ENCODE results near the gene PPM1F. TPM values are rescaled to one million over a fixed set of nuclear protein-coding genes. Genes with fewer than 3 reads are reported as not detected.
"Not testable (repeated sequence)": the region's sequence is repeated elsewhere in the genome, so short reads cannot be mapped to it uniquely, and the experiment has no call there.

The PPM1F gene
- polyA plus RNA-seq, 1 donor from 2014 or later: 28.3 TPM

DNA sequence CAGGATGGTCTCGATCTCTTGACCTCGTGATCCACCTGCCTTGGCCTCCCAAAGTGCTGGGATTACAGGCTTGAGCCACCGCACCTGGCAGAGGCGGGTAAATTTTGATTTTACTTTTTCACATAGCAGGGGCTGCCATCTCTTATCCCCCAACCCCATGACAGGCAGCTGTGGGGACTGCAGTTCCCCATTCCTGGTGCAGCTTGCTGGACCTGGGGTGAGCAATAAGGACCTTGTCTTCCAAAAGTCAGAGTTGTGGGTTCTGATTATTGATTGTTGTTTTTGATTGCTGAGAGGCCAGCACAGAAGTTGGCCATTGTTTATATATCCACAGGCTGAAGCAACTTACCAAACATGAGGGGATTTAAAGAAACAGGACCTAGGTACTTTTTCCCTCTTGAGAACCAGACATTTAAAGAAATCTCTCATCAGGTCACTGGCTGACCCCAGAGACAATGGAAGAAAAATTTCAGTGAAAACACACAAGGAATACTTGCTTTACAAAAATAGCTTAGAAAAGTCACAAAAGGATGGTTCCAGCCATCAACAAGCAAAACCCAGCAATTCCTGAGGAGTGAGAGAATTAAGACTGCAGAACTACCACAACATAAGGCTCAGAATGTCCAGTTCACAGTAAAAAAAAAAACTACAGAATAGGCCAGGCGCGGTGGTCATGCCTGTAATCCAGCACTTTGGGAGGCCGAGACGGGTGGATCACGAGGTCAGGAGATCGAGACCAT lies 63.2 kb downstream of the PPM1F start:
- Histone ChIP-seq H3K27ac (ENCODE audit: low read length) (no peak overlapping the region), H3F3A (ENCODE audit: insufficient read depth, low read length, poor library complexity, severe bottlenecking) (no peaks in the 10 kb centered on the region), H3K36me3 (ENCODE audit: insufficient read depth, low read length) (no peaks in the 10 kb centered on the region), H3K79me2 (replicated peaks; ENCODE audit: insufficient read depth, low read length) (no peaks in the 10 kb centered on the region), H4K20me1 (ENCODE audit: insufficient read depth) (no peaks in the 10 kb centered on the region), H3K27me3 (ENCODE audit: insufficient read depth, low read depth, low read length) (no peaks in the 10 kb centered on the region), H3K9me3 (ENCODE audit: low read length) (no peaks in the 10 kb centered on the region), H3K9me2 (ENCODE audit: insufficient read depth, low read length) (no peaks in the 10 kb centered on the region), H3K9ac (ENCODE audit: low read length) (no peak overlapping the region), H3K4me2 (ENCODE audit: low read length) (no peak overlapping the region), H3K4me3 (ENCODE audit: low read length) (no peak overlapping the region), H2AFZ (ENCODE audit: low read depth, low read length) (no peak overlapping the region)
- no peak for TF ChIP-seq RAD21 (conservative IDR thresholded peaks at IDR 0.05)
- TF ChIP-seq CTCF (IDR thresholded peaks at IDR 0.05; ENCODE audit: poor library complexity, severe bottlenecking): no peak
- no peak for TF ChIP-seq MXI1 (conservative IDR thresholded peaks at IDR 0.05; ENCODE audit: poor library complexity, severe bottlenecking)
- TF ChIP-seq, protein P1, sequence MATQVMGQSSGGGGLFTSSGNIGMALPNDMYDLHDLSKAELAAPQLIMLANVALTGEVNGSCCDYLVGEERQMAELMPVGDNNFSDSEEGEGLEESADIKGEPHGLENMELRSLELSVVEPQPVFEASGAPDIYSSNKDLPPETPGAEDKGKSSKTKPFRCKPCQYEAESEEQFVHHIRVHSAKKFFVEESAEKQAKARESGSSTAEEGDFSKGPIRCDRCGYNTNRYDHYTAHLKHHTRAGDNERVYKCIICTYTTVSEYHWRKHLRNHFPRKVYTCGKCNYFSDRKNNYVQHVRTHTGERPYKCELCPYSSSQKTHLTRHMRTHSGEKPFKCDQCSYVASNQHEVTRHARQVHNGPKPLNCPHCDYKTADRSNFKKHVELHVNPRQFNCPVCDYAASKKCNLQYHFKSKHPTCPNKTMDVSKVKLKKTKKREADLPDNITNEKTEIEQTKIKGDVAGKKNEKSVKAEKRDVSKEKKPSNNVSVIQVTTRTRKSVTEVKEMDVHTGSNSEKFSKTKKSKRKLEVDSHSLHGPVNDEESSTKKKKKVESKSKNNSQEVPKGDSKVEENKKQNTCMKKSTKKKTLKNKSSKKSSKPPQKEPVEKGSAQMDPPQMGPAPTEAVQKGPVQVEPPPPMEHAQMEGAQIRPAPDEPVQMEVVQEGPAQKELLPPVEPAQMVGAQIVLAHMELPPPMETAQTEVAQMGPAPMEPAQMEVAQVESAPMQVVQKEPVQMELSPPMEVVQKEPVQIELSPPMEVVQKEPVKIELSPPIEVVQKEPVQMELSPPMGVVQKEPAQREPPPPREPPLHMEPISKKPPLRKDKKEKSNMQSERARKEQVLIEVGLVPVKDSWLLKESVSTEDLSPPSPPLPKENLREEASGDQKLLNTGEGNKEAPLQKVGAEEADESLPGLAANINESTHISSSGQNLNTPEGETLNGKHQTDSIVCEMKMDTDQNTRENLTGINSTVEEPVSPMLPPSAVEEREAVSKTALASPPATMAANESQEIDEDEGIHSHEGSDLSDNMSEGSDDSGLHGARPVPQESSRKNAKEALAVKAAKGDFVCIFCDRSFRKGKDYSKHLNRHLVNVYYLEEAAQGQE (IDR thresholded peaks at IDR 0.05; ENCODE audit: borderline replicate concordance): no peak
- TF ChIP-seq SMC3 (conservative IDR thresholded peaks at IDR 0.05; ENCODE audit: poor library complexity): no peak
- TF ChIP-seq EZH2 (IDR thresholded peaks at IDR 0.05; ENCODE audit: borderline replicate concordance, insufficient read depth, low read length, poor library complexity, severe bottlenecking): no peak
- TF ChIP-seq POLR2AphosphoS5 (IDR thresholded peaks at IDR 0.05): no peak
- no peak for TF ChIP-seq TAF1 (IDR thresholded peaks at IDR 0.05; ENCODE audit: low read depth)
- TF ChIP-seq EP300 (conservative IDR thresholded peaks at IDR 0.05; ENCODE audit: poor library complexity, severe bottlenecking): no peak

DNA sequence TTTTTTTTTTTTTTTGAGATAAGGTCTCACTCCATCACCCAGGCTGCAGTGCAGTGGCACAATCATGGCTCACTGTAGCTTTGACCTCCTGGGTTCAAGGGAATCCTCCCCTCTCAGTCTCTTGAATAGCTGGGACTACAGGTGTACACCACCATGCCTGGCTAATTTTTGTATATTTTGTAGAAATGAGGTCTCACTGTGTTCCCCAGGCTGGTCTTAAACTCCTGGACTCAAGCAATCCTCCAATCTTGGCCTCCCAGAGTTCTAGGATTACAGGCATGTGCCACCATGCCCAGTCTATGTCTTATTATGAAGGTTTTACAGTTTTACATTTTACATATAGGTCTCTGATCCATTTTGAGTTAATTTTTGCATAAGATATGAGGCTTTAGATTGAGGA lies 64.8 kb downstream of the PPM1F start:
- no peak overlapping the region for H3K4me3 ChIP-seq (ENCODE audit: low read length)
- no peaks in the 10 kb centered on the region for H3K79me2 ChIP-seq (replicated peaks; ENCODE audit: insufficient read depth, low read length)
- no peak overlapping the region for H3K27ac ChIP-seq (ENCODE audit: low read length)
- H3K9ac ChIP-seq (ENCODE audit: low read length): no peak overlapping the region
- TF ChIP-seq EZH2 (IDR thresholded peaks at IDR 0.05; ENCODE audit: borderline replicate concordance, insufficient read depth, low read length, poor library complexity, severe bottlenecking) (no peak), POLR2AphosphoS5 (IDR thresholded peaks at IDR 0.05) (no peak), SMC3 (conservative IDR thresholded peaks at IDR 0.05; ENCODE audit: poor library complexity) (no peak), MXI1 (conservative IDR thresholded peaks at IDR 0.05; ENCODE audit: poor library complexity, severe bottlenecking) (no peak), CTCF (IDR thresholded peaks at IDR 0.05; ENCODE audit: poor library complexity, severe bottlenecking) (no peak), EP300 (conservative IDR thresholded peaks at IDR 0.05; ENCODE audit: poor library complexity, severe bottlenecking) (no peak), TAF1 (IDR thresholded peaks at IDR 0.05; ENCODE audit: low read depth) (no peak), RAD21 (conservative IDR thresholded peaks at IDR 0.05) (no peak)
- TF ChIP-seq, protein P1 (IDR thresholded peaks at IDR 0.05; ENCODE audit: borderline replicate concordance): no peak
- no peaks in the 10 kb centered on the region for H3K36me3 ChIP-seq (ENCODE audit: insufficient read depth, low read length)
- H4K20me1 ChIP-seq (ENCODE audit: insufficient read depth): no peaks in the 10 kb centered on the region
- no peaks in the 10 kb centered on the region for H3K27me3 ChIP-seq (ENCODE audit: insufficient read depth, low read depth, low read length)
- H3K9me3 ChIP-seq (ENCODE audit: low read length): no peaks in the 10 kb centered on the region
- H3K9me2 ChIP-seq (ENCODE audit: insufficient read depth, low read length): no peaks in the 10 kb centered on the region
- no peaks in the 10 kb centered on the region for H3F3A ChIP-seq (ENCODE audit: insufficient read depth, low read length, poor library complexity, severe bottlenecking)
- H3K4me2 ChIP-seq (ENCODE audit: low read length): no peak overlapping the region
- H2AFZ ChIP-seq (ENCODE audit: low read depth, low read length): no peak overlapping the region

- not testable (repeated sequence) for H3F3A ChIP-seq (ENCODE audit: insufficient read depth, low read length, poor library complexity, severe bottlenecking); H3K4me2 ChIP-seq (ENCODE audit: low read length); H3K4me3 ChIP-seq (ENCODE audit: low read length); H3K9ac ChIP-seq (ENCODE audit: low read length); H3K36me3 ChIP-seq (ENCODE audit: insufficient read depth, low read length); H3K9me2 ChIP-seq (ENCODE audit: insufficient read depth, low read length); H3K27ac ChIP-seq (ENCODE audit: low read length); H4K20me1 ChIP-seq (ENCODE audit: insufficient read depth); H2AFZ ChIP-seq (ENCODE audit: low read depth, low read length); H3K27me3 ChIP-seq (ENCODE audit: insufficient read depth, low read depth, low read length); H3K79me2 ChIP-seq (replicated peaks; ENCODE audit: insufficient read depth, low read length); H3K9me3 ChIP-seq (ENCODE audit: low read length)
Measured at GRCh38 chr22:21883930-21884329, 68.7 kb downstream of the PPM1F start.

All from neural cell (in vitro differentiated cells).